ENCODE measurements around the gene MESP2. TPM values are rescaled to one million over a fixed set of nuclear protein-coding genes. Genes with fewer than 3 reads are reported as not detected.

MESP2 gene
- total and polyA plus RNA-seq, 9 of the 15 experiments (the other 6 are each of a cell fraction or from before 2014, with no cell fraction given): 0.08 to 0.82 (median 0.37) TPM

- FAIRE-seq (no peak), DNase-seq (ENCODE audit: extremely low read depth in 1 of 4, low spot score in 3 of 4) (no peak), ATAC-seq (no peak)
- Histone ChIP-seq H3K4me2 (ENCODE audit: insufficient read depth, low read length) (no peak overlapping the region), H3K36me3 (ENCODE audit: control insufficient read depth, insufficient read depth, low read length) (no peaks in the 10 kb centered on the region), H3K79me2 (ENCODE audit: control insufficient read depth, insufficient read depth, low read length) (no peaks in the 10 kb centered on the region), H3K27me3 (ENCODE audit: control insufficient read depth in 2 of 2, insufficient read depth in 2 of 2, low read length in 2 of 2) (no peaks in the 10 kb centered on the region), H2AFZ (ENCODE audit: low read depth, low read length) (no peak overlapping the region), H3K9me3 (replicated peaks; ENCODE audit: control insufficient read depth, insufficient read depth, low read depth, low read length) (no peaks in the 10 kb centered on the region), H4K20me1 (replicated peaks; ENCODE audit: control insufficient read depth, insufficient read depth, low read length) (no peaks in the 10 kb centered on the region), H3K27ac (ENCODE audit: extremely low read depth, low read depth, low read length) (no peak overlapping the region), H3K4me1 (replicated peaks in 1 of 2; ENCODE audit: control insufficient read depth in 2 of 2, insufficient read depth in 2 of 2, low read length in 2 of 2) (peaks cover 0 to 53% of the 10 kb centered on the region in 2 experiments; a peak in 3 of 5 replicates), H3K9me1 (ENCODE audit: control insufficient read depth, insufficient read depth, low read length) (no peaks in the 10 kb centered on the region), H3K9ac (ENCODE audit: insufficient read depth in 1 of 2, low read depth in 2 of 2, low read length in 2 of 2) (no peak overlapping the region), H3K4me3 (no peak overlapping the region)
- 74% methylated on average over 5 of the region's 5 CpGs for WGBS (ENCODE audit: insufficient coverage, low coverage, missing lambda C conversion rate)
- no TSS peak for BruUV-seq (replicated peaks)
- in situ Hi-C loops (cut with MboI): no loop called here
- ChIA-PET POLR2A (no interaction called here), CTCF (ENCODE audit: low intra/inter-chr PET ratio) (no interaction called here)
- no peak for TF ChIP-seq ZNF780A (CRISPR knock-in tag; IDR thresholded peaks at IDR 0.05)
- no peak for TF ChIP-seq E2F1 (CRISPR knock-in tag; IDR thresholded peaks at IDR 0.05)
- TF ChIP-seq CUX1 (CRISPR knock-in tag; IDR thresholded peaks at IDR 0.05): no peak
- TF ChIP-seq ATF1 (CRISPR knock-in tag; IDR thresholded peaks at IDR 0.05): no peak
- no peak for TF ChIP-seq ATF1 (tag; IDR thresholded peaks at IDR 0.05)
- TF ChIP-seq TFE3 (CRISPR knock-in tag; IDR thresholded peaks at IDR 0.05): no peak
- no peak for TF ChIP-seq MCM5 (IDR thresholded peaks at IDR 0.05; ENCODE audit: low read depth)
- TF ChIP-seq NR4A1 (CRISPR knock-in tag; IDR thresholded peaks at IDR 0.05): no peak
- TF ChIP-seq NR4A1 (tag; IDR thresholded peaks at IDR 0.05): no peak
- no peak for TF ChIP-seq MTF1 (CRISPR knock-in tag; IDR thresholded peaks at IDR 0.05; ENCODE audit: borderline replicate concordance)
- no peak for TF ChIP-seq BRCA1 (IDR thresholded peaks at IDR 0.05)
- no peak for TF ChIP-seq BRCA1 (CRISPR knock-in tag; IDR thresholded peaks at IDR 0.05)
- TF ChIP-seq E2F5 (CRISPR knock-in tag; IDR thresholded peaks at IDR 0.05): no peak
- no peak for TF ChIP-seq RNF2 (IDR thresholded peaks at IDR 0.05)
- TF ChIP-seq PHF8 (IDR thresholded peaks at IDR 0.05; ENCODE audit: borderline replicate concordance, low read length): no peak
- no peak for TF ChIP-seq SLC30A9 (CRISPR knock-in tag; IDR thresholded peaks at IDR 0.05)
- intact Hi-C loops (cut with micrococcal nuclease): no loop called here
These were observed 33.6 kb downstream of the MESP2 start for GRCh38 chr15:89809787-89810148.
